GM19099 (cell line): ENCODE data around the gene RAB17.

ENCODE experiments used
- POLR2A ChIP-seq: IDR thresholded peaks from 3 replicates; pipeline ENCODE4 v1.6.1; 2011; ENCODE audit warnings: low read depth; ENCODE audit not compliant: insufficient read length; ENCODE audit errors: extremely low read depth

The RAB17 gene

DNA sequence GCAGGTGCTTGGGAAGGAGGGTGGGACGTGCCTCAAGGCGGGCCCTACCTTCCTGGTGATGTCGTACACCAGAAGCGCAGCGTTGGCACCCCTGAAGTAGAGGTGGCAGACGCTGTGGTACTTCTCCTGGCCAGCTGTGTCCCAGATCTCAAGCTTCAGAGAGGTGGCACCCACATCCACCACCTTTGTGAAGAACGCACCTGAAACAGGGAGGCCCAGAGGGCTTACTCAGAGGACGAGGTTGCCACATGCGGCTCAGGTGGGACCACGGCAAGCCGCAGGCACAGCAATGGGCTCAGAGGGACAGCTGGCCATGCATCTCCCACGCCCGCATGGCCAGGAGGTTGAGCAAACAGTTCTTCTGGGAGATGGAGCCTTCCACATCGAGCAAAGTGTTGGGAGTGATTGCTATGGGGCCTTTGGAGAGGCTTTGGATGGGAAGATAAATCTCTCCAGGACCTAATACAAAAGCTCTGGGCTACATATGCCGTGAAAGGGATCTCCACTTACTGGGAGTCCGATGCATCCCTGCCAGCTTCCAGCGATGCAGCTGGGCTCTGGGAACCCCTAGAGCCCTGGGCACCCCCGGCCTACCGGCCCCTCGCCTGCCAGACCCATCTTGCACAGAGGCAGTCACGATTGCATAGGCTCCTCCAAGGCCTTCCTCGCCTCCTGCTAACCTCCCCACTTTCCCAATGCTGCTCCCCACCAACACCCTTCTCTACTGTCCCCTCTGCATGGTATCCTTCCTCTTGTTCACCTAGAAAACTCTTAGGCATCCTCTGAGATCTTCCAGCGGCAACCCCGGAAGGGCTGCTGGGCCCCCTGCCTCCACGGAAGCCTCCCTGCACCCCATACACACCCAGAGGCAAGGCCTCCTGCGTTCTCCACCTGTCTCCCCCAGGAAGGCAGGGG lies 12.3 kb downstream of the RAB17 start:
- TF ChIP-seq POLR2A: no peak

DNA sequence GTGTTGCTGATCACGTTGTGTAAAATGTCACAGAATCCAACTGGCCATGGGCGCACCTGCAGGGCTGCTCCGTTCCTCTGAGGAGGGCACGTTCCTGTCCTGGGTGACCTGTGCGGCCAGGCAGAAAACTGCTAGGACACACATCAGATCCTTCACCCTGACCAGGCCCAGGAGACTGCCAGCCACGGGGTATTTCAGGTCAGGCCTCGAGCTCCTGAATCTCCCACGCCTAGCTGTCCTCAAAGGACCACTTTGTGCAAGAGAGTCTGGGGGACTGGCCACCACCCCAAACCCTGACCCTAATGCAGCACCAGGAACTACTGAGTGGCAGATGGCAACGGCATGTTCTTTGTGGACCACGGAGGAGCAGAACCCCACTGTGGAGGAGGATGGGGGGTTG lies 13.1 kb downstream of the RAB17 start:
- TF ChIP-seq POLR2A: no peak

DNA sequence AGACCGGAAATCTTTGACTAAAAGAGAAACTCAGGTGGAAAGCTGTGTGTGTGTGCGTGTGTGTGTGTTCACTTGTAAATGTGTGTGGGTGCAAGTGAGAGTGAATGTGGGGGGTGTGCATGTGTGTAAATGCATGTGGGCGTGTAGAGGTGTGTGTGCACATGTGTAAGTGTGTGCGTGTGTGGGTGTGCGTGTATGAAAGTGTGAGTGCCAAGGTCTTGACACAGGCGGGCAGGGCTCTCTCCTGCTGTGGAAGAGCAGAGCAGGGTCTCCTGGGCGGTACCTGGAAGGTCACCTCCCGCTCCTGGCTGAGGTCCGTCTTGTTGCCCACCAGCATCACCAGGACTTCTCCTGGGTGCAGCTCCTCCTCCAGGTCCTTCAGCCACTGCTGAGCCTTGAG lies 13.6 kb downstream of the RAB17 start:
- TF ChIP-seq POLR2A: no peak

DNA sequence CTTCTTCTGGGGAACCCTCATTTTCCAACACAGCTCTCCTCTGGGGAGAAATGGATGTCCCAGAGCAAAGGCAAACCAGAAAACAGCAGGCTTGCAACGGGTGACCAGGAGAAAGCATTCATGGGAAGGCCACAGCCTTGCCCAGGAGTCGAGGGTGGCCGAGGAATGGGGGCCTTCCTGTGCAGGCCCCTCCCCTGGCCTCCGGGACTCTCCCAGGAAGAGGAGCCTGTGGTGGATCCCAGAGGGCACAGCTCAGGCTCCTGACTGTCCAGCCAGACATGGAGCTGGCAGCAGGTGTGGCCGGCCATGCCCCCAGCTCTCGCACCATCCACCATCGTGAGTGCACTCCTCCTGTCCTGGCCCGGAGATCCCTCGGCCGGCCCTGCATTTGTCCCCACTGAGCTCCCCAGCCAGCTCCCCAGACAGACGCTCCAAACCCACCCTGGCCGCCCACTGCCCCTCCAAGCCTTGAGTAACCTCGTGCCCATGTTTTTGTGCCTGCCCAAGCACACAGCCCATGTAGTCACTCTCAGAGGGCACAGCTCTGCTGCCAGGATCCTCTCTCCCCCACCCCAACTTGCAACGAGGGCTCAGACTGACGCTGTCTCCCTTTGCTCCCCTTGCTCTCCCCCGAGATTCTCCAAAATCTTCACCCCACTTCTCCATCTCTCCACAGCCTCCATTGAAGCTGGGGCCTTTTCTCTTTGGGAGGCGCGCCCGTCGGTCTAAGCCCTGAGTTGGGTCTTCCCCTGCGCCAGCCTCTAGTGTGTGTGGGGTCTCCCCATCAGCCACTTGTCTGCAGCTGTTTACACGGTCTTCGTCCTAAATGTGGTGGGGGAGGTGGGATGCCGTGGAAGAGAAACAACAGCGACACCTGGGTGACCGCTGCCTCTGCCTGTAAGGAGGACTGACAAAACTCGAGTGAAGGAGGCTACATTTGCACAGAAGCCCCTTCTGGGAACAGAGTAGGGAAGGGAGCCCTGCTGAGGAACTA lies 14.4 kb downstream of the RAB17 start:
- no peak for TF ChIP-seq POLR2A

DNA sequence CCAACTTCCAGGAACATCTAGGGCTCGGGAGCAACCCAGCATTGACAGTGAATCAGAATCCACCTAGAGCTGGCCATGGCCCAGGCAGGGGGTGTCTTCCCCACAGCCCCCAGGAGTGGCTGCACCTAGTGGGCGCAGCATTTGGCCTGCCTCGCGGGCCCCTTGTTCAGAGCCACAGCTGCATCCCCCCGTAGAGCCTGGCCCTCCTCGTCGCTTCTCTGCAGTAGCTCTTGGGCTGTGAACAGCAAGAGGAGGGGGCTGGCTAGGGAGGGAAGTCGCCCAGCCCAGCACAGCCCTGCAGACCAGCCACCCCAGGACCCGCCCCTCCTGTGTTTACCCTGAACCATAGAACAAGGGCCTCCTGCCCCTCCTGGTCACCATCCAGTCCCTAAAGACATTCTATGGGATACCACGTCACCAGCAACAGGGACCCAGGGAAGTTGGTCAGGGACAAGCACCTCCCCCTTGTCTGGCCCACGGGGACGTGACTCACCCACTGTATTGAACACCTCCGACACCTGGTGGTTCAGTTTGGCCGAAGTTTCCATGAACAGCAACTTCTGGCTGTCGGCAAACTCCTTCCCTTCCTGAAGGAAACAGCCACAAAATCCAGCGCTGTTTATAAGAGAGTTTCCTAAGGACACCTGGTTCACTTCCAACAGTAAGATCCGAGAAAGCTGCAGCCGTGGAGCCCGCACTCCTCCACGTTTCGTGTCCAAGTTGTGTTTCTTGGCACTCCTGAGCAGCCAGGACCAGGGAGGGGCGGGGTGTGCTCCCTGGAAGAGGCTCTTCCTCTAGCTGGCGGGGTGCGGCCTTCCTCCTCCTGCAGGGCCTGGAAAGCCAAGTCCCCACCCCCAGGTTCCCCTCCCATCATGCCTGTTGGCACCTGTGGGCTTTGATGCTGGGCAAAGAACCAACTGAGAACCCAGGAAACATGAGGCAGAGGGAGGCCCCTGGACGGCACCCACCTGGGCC lies 15.4 kb downstream of the RAB17 start:
- TF ChIP-seq POLR2A: no peak

DNA sequence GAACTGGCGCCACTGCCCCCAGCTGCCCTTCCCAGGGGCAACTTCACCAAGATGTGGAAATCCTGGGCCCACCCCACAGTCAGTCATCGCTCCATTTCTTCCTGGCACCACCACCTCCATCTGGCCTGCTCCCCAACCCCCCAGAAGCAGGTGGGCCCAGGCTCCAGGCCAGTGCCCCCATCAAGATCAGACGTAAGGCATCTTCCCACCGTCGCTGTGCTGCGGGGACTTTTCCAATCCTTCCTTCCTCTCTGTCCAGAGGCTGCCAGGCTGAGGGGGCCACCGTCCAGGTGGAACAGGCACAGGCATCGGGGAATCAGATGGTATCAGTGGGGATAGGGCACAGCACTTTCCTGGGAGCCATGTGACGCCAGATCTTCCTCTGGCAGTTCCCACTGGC lies 16.1 kb downstream of the RAB17 start:
- TF ChIP-seq POLR2A: no peak

DNA sequence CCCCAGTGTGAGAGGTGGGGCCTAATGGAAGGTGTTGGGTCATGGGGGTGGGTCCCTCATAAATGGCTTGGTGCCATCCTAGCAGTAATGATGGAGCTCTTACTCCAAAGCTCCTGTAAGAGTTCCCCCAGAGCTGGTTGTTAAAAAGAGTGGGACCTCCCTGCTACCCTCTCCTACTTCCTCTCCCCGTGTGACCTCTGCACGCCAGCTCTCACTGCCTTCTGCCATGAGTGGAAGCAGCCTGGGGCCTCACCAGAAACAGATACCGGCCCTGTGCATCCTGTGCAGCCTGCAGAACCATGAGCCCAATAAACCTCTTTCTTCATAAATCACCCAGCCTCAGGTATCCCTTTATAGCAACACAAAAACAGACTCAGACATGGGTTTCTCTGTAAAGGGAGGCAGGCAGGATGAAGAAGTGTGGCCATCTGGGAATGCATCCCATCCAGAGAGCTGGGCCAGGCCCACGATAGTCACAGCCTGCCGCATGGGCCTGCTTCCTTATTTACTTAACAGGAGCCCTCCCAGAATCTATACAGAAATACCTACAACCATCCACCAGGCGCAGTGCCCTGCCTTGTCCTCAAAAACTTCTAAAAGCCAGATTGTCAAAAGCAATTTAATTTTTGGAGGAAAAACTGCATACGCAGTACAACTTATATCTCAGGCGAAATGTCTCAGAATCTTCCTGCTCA lies 16.7 kb downstream of the RAB17 start:
- no peak for TF ChIP-seq POLR2A

DNA sequence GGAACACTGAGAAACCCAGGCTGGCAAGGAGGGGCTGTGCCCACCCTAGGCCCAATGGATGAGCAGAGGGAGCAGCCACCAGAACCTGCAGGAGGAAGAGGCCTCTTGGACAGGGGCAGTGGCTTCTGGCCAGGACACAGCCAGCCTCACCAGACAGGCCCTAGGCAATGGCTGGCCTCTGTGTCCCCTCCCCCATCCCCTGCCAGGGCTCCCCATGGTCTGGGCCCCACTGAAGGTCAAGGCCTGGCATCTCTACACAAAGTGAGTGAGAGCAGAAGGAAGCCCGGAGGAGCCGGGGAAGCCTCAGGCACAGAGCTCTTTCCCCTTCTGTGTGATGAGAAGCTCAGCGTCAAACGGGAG lies 17.8 kb downstream of the RAB17 start:
- TF ChIP-seq POLR2A: no peak

DNA sequence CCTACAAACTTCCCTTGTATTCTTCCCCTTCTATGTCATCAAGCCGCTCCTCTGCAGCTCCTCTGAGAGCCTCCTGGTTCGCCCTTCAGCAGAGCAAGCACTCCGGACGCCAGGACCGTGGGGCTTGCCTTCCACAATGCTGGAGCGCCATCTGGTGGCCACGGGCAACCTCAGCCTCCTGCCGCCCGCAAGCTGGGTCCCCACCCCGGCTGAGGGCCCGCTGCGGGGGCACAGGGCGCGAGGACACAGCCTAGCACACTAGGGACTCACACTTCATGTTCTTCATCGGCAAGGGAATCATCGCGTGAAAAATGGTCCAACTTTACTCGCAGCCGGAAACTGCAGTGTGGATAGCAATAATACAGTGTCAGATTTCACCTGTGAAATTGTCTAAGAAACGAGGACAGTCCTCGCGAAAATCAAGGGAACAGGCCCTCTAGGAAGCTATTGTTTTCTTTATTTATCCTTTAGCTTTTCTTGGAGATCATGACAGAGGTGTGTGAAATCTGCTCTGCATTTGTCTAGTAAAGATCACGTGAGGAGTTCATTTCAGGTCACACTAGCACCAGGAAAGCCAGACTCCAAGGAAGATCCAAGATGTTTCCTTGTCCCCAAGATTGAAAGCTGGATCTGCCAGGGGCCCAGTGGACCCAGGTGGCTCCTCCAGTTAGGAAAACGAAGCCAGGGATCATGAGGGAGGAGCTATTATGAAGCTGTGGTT lies 18.4 kb downstream of the RAB17 start:
- no peak for TF ChIP-seq POLR2A

DNA sequence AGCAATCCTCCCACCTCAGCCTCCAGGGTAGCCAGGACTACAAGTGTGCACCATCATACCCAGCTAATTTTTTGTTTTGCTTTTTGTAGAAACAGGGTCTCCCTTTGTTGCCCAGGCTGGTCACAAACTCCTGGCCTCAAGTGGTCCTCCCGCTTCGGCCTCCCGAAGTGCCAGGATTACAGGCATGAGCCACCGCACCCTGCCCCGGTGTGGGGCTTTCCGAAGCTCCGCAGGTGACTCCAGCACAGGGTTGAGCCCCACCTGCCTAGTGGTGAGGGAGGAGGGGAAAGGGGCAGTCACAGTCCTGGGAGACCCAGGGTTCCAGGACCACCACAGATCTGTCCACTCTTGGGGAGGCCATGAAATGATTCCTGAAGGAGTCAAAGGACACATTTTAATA lies 19.0 kb downstream of the RAB17 start:
- no peak for TF ChIP-seq POLR2A

DNA sequence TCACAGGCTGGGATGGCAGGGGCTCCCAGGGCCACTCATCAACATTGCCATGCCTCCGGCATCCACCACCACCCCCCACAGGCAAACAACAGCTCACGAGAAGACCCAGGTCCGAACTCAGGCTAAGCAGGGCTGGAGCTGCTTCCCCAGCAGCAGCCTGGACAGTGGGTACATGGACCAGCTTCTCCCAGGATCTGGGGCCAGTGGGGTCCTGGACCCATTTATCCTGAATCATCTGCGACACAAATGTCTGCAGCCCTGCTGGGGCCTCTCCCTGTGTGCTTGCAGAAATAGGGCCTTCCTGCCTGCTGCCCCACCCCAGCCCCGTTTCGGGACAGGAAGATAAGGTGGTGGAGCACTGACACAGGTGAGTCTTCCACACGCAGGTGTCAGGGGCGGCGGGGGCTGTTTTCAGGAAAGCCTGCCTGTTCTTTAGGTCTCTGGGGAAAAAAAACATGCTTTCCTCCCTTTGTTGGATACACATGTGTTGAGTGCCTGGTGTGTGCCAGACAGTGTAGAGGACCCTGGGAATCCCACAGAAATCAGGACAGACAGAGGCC lies 19.7 kb downstream of the RAB17 start:
- no peak for TF ChIP-seq POLR2A

DNA sequence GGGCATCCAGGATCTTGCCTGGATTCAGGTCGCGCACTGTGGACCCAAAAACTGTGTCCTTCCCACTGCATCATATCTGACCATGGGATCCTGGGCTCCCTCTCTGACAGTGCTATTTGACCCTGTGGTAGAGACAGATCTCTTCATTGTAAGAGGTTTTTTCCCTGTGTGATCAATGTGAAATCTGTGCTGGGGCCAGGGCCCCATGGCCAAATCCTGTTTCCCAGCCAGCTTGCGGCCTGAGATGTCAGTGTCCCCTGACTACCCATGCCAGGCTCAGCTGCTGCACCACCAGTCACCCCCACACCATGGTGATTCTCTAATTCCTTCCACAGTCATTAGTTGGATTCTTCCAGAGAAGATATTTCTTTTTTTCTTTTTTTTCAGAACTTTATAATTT lies 20.6 kb downstream of the RAB17 start:
- no peak for TF ChIP-seq POLR2A

DNA sequence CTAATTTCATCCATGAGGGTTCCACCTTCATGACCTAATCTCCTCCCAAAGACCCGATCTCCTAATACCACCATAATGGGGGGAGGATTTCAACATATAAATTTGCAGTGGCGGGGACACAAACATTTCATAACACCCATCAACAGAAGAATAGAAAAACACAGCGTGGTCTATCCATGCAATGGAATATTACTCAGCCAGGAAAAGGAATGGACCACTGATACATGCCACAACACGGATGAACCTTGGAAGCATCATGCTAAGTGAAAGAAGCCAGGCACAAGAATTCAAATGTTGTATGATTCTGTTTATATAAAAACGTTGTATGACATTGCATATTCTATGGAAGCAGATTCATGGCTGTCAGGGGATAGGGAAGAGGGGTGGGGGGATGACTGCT lies 21.5 kb downstream of the RAB17 start:
- TF ChIP-seq POLR2A: no peak
